ENCODE measurements around the gene ZP3. TPM values are rescaled to one million over a fixed set of nuclear protein-coding genes. Genes with fewer than 3 reads are reported as not detected.
"Not testable (repeated sequence)": the region's sequence is repeated elsewhere in the genome, so short reads cannot be mapped to it uniquely, and the experiment has no call there.

The ZP3 gene
- total and polyA plus RNA-seq, 2 of the 13 experiments (the other 11 are each of a cell fraction or from before 2014, with no cell fraction given) = not detected

- TF ChIP-seq SATB2 (CRISPR knock-in tag; IDR thresholded peaks at IDR 0.05) (no peak), AGO1 (IDR thresholded peaks at IDR 0.05; ENCODE audit: low read depth, low read length, poor library complexity, severe bottlenecking) (peak; percentile 34), HMGA1 (CRISPR knock-in tag; conservative IDR thresholded peaks at IDR 0.05) (no peak), RBM22 (optimal IDR thresholded peaks at IDR 0.05; ENCODE audit: low read length) (peak; percentile 31), GATAD2A (CRISPR knock-in tag; IDR thresholded peaks at IDR 0.05) (no peak), SRSF4 (IDR thresholded peaks at IDR 0.05; ENCODE audit: low read depth, low read length, poor library complexity, severe bottlenecking) (no peak), PHB2 (IDR thresholded peaks at IDR 0.05; ENCODE audit: partially characterized antibody) (no peak), KDM3A (CRISPR knock-in tag; IDR thresholded peaks at IDR 0.05; ENCODE audit: low read depth) (no peak)
Observed at GRCh38 chr7:76394957-76395356, 29.8 kb upstream of the ZP3 start (continued).

DNA sequence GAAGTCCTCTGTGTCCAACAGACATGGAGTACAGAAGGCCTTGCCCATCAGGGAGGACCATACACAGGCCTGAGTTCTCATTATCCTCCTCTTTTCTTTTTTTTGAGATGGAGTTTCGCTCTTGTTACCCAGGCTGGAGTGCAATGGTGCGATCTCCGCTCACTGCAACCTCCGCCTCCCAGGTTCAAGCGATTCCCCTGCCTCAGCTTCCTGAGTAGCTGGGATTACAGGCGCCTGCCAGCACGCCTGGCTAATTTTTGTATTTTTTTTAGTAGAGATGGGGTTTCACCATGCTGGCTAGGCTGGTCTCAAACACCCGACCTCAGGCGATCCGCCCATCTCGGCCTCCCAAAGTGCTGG lies 29.2 kb upstream of the ZP3 start:
- BruUV-seq (replicated peaks); H4K20me1 ChIP-seq (ENCODE audit: insufficient read depth, low read length); FAIRE-seq; H3K4me2 ChIP-seq (ENCODE audit: low read depth, low read length); in situ Hi-C loops (cut with HindIII; ENCODE audit: extremely low pct_ligation_motif_present, low pct_unique_long_range_greater_than_20kb); intact Hi-C loops (cut with micrococcal nuclease; ENCODE audit: unreplicated experiment); ATAC-seq; H3K36me3 ChIP-seq (replicated peaks in 1 of 2; ENCODE audit: control insufficient read depth in 1 of 2, insufficient read depth in 2 of 2, low read length in 2 of 2); H3K79me2 ChIP-seq (ENCODE audit: insufficient read depth, low read length); H3K27me3 ChIP-seq (ENCODE audit: control insufficient read depth in 1 of 2, insufficient read depth in 2 of 2, low read length in 2 of 2); DNase-seq (ENCODE audit: low spot score); H2AFZ ChIP-seq (ENCODE audit: low read length); H3K27ac ChIP-seq (ENCODE audit: extremely low read length, insufficient read depth, low read length); CTCF ChIA-PET (ENCODE audit: low intra/inter-chr PET ratio, low total read pairs); H3K9me3 ChIP-seq (ENCODE audit: low read length); H3K9ac ChIP-seq (ENCODE audit: insufficient read depth, low read depth, low read length); H3K4me3 ChIP-seq (replicated peaks in 1 of 3; ENCODE audit: insufficient read depth in 1 of 3, low read depth in 2 of 3, low read length in 3 of 3): not testable (repeated sequence)
- POLR2A ChIA-PET = interaction anchor here (1.4 to 2.0 kb wide), 2 partner anchors 13 to 35 kb away, joined by 4 to 19 read pairs; partner anchors contain the start of gene SSC4D
- peaks cover 42% of the 10 kb centered on the region for H3K4me1 ChIP-seq (ENCODE audit: insufficient read depth, low read length)
- 92% methylated on average over 11 of the region's 11 CpGs for WGBS (ENCODE audit: low lambda C conversion rate)
